NCI-H2227 (cell line): Measurements from ENCODE around the gene TANGO6.
"Not testable (repeated sequence)": the region's sequence is repeated elsewhere in the genome, so short reads cannot be mapped to it uniquely, and the experiment has no call there.

Experiments used
- DNase-seq: peaks from one replicate; lab custom pipeline; 2025; ENCODE audit not compliant: unreplicated experiment; lab: John Stamatoyannopoulos, UW

TANGO6 gene

DNA sequence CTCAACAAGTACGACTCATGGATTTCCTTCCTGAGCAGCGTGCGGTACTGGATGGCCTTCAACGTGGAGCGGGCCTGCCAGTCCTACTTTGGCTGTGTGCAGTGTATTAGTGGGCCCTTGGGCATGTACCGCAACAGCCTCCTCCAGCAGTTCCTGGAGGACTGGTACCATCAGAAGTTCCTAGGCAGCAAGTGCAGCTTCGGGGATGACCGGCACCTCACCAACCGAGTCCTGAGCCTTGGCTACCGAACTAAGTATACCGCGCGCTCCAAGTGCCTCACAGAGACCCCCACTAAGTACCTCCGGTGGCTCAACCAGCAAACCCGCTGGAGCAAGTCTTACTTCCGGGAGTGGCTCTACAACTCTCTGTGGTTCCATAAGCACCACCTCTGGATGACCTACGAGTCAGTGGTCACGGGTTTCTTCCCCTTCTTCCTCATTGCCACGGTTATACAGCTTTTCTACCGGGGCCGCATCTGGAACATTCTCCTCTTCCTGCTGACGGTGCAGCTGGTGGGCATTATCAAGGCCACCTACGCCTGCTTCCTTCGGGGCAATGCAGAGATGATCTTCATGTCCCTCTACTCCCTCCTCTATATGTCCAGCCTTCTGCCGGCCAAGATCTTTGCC lies 271.1 kb downstream of the TANGO6 start:
- no peak for DNase-seq

DNA sequence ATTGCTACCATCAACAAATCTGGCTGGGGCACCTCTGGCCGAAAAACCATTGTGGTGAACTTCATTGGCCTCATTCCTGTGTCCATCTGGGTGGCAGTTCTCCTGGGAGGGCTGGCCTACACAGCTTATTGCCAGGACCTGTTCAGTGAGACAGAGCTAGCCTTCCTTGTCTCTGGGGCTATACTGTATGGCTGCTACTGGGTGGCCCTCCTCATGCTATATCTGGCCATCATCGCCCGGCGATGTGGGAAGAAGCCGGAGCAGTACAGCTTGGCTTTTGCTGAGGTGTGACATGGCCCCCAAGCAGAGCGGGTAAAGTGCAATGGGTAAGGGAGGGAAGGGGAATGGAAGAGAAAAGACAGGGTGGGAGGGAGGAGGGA lies 271.6 kb downstream of the TANGO6 start:
- no peak for DNase-seq

DNA sequence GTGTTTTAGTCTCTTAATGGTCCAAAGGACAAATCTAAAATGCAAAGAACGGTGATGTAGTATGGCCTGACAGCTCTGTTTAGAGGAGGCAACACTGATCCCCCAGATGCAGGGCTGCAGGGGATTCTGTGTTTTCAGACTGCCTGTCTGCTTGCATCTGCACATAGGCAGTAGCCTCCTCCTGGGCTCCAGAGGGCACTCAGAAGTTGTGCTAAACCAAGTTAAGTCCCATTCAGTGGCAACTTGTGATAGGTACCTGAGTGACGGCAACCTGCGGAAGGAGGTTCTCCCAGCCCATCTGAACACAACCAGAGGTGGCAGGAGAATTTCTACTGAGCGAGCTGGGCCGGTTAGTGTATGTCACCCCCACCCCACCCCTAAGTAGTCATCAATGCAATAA lies 272.0 kb downstream of the TANGO6 start:
- no peak for DNase-seq

DNA sequence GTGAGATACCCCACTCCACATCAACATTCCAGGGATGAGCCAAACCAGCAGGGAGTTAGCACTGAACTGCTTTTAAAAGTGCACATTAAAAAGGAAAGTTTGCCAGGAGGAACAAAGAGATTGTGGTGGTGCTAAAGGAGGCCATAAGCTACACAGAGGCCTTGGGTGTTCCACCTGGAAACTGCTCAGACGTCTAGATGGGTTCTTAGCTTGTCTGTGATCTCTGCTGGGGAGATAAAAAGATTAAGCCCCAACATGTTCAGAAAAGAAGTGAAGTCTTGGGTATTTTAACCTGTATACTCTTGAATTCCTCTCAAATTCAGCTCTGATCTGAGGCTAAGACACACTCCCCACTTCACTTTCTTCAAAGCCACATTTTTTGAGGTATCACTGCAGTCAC lies 272.5 kb downstream of the TANGO6 start:
- no peak for DNase-seq

DNA sequence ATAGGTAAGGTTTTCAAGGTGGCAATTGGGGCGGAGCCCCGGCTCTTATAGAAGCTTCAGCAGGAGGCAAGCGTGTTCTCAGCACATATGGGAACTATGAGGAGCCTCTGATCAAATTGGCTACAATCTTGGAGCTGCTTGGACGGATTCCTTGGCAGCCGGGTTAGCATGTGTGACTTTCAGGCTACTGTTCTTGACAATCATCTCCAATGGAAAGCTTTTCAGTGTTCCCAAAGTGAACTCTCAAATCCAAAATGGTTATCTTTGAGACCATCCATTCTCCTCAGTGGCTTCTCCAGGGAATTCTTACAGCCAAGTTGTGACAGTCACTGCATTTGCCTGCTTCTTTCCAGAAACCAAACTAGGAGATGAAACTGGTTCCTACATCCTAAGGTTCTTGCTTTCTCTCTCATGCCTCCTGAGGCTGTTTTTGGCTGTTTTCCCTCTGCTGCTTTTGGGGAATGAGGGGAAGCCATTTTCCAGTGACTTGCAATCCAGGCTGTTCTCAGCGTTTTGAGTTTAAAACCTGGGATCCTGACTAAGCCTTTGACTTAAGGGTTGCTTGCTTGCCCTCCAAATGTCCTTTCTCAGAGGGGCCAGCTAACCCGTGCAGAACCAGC lies 273.0 kb downstream of the TANGO6 start:
- no peak for DNase-seq

DNA sequence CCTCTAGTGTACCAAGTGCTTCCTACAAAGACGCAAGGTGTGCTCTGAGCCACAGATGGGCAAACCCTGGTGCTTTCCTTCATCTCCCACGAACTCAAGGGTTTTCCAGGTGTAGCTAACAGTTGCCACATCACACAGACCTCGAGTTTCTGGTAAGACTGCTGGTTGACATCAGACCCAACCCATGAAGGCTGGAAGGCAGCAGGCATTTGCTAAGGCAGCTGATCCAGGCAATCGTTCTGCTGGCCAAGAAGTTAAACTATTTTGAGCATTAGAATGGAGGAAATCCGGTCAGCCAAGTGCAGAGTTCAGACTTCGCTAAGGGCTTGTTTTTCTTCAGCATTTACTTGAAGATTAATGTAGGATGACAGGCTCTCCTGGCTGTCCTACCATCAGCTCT lies 273.6 kb downstream of the TANGO6 start:
- DNase-seq, result no peak

DNA sequence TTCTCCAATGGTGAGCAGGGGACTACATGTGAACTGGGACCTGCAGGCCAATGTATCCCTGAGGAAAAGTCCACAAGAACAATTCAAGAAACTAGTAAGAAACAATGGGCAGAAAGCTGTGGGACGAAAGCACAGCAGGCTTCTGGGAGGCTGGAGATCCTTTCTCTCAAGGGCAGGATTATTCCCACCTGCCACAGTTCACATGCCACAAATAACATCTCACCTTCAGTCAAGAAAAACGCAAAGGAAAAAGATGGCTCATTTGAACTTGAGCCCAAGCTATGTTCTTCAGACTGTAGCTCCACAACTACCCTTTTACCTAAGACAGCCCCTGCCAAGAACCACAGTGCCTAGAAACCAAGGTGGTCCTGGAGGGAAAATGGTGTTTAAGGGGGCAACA lies 275.1 kb downstream of the TANGO6 start:
- DNase-seq, result no peak

DNA sequence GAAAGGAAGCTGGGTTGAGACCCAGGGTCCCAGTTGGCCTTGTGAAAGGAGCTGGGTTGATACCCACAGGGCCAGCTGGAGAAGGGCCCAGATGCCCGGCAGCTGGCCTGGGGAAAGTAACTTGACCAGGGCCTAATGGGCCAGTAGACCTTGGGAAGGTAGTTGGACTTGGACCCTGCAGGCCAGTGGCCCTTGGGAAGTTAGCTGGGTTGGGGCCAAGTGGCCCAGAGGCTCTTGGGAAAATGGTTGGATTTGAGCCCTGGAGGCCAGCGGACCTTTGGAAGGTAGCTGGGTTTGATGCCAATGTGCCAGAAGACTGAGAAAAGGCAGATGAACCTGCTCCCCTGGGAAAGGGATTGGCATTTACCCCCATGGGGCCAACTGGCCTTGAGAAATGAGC lies 275.7 kb downstream of the TANGO6 start:
- DNase-seq, result no peak

DNA sequence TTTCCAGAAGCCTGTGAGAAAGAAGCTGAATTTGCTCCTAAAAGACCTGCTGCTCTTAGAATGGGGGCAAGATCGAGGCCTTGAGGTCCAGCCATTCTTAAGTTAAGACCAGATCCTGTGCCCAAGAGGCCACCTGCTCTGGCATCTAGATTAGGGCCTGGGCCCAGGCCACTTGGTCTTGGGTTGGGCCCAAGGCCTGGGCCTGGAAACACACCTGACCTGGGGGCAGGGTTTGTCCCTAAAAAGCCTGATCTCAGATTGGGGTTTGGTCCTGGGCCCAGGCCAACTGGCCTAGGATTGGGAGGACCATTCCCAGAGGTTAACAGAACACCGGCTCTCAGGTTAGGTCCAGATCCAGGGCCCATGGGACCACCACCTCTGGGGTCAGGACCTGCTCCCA lies 276.2 kb downstream of the TANGO6 start:
- no peak for DNase-seq

DNA sequence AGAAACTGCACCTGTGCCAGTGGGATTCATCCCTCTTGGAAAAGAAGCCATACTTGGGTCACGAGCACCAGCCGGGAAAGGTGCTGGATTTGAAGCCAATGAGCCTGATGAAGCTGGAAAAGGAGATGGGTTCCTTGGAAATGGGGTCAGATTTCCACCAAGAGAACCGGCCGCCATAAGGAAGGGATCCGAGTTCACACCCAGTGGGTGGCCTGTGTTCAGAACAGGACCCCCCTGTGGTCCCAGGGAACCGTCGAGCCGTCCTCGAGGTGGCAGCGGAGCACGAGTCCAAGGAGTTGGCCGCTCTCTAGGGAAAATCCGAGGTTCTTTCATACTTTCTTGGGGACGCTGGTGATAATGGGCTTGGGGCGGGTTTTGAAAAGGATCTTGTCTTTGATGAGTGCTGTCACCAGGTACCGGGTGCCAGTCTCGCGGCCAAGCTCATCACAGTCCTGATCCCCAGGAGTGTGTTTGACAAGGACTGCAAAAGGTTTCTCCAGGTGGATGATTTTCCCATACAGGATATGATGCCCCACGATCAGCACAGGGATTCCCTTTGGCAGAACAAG lies 276.8 kb downstream of the TANGO6 start:
- DNase-seq, result no peak

DNA sequence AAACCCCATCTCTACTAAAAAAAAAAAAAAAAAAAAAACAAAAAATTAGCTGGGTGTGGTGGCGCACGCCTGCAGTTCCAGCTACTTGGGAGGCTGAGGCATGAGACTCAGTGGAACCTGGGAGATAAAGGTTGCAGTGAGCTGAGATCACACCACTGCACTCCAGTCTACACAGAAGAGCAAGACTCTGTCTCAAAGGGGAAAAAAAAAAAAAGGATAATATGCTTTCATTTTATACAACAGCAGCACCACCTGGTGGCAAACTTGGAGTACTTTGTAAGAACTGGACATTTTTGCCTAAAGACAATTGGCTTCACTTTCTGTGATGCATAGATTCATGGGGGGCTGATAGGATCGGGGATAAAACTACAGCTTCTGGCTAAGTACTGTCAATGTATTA lies 280.6 kb downstream of the TANGO6 start:
- peak; percentile 78 for DNase-seq

DNA sequence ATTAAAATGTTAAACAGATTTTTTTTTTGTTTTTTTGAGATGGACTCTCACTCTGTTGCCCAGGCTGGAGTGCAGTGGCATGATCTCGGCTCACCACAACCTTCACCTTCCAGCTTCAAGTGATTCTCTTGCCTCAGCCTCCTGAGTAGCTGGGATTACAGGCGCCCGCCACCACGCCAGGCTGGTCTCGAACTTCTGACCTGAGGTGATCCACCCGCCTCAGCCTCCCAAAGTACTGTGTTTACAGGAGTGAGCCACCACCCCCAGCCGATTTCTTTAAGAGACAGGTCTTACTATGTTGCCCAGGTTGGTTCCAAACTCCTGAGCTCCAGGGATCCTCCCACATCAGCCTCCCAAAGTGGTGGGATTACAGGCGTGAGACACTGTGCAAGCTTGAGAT lies 281.1 kb downstream of the TANGO6 start:
- DNase-seq, result not testable (repeated sequence)

DNA sequence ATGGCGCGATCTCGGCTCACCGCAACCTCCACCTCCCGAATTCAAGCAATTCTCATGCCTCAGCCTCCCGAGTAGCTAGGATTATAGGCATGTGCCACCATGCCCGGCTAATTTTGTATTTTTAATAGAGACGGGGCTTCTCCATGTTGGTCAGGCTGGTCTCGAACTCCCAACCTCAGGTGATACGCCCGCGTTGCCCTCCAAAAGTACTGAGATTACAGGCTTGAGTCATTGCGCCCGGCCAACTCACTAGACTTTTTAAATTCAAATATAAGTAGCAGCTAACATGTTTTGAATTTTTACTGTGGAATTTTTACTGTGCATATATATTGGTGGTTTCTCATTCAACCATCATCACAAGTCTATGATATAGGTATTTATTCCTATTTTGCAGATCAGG lies 281.6 kb downstream of the TANGO6 start:
- not testable (repeated sequence) for DNase-seq

DNA sequence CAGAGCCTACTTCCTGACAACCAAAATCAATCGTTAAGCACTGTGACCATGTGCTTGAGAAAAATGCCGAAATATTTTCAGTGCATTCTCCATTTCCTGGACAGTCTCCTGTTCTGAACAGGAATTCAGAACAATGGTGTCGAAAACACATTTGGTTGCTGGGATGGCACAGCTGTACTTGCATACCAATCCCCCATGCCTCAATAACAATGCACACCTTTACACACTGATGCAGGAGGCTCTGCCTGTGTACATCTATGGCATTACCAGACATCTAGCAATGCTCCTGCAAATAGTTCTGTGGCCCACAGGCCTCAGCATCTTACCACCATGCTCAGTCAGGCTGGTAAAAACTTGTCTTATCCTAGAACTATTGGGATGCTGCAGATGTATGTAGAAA lies 282.9 kb downstream of the TANGO6 start:
- DNase-seq, result no peak

DNA sequence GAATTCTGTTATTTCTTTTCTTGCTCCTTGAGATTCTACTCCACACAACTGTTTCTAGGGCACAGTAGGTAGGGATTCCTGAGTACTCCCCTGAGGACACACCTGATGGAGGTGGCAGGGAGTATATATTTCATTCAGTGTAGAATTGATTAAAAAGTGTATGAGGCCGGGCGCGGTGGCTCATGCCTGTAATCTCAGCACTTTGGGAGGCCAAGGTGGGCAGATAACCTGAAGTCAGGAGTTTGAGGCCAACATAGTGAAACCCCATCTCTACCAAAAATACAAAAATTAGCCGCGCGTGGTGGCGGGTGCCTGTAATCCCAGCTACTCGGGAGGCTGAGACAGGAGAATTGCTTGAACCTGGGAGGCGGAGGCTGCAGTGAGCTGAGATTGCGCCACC lies 283.5 kb downstream of the TANGO6 start:
- DNase-seq, result not testable (repeated sequence)

DNA sequence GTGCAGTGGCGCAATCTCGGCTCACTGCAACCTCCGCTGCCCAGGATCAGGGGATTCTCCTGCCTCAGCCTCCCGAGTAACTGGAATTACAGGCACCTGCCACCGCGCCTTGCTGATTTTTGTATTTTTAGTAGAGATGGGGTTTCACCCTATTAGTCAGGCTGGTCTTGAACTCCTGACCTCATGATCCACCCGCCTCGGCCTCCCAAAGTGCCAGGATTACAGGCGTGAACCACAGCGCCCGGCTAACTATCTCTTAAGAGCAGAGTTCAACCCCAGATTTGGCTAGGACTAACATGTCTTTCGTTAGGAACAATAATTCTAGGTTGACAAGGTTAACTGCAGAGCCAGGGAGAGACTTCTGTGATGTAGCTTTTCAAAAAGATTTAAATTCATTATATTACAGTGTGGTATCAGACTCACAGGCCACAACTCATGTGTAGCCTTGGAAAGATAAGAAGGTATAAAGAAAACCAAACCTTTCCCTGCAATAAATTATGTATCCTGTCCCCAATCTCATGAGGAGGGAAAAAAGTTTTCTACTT lies 284.7 kb downstream of the TANGO6 start:
- DNase-seq, result no peak

DNA sequence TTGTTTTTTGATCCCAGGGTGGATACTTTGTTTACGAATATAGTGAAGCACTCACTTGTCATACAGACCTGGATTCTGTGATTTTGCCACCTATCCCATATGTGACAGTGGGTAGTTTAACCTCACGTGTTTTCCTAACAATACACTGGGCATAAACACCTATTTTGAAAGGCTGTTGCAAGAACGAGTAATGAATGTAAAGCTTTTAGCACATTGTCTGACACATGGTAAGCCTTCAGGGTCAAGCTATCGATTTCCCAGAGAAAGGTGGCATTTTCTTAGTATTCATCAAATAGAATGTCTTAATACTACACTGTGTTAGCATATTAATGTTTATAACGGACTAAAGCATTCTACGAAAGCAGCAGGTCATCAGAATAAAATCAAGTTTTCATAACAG lies 287.1 kb downstream of the TANGO6 start:
- DNase-seq, result no peak

DNA sequence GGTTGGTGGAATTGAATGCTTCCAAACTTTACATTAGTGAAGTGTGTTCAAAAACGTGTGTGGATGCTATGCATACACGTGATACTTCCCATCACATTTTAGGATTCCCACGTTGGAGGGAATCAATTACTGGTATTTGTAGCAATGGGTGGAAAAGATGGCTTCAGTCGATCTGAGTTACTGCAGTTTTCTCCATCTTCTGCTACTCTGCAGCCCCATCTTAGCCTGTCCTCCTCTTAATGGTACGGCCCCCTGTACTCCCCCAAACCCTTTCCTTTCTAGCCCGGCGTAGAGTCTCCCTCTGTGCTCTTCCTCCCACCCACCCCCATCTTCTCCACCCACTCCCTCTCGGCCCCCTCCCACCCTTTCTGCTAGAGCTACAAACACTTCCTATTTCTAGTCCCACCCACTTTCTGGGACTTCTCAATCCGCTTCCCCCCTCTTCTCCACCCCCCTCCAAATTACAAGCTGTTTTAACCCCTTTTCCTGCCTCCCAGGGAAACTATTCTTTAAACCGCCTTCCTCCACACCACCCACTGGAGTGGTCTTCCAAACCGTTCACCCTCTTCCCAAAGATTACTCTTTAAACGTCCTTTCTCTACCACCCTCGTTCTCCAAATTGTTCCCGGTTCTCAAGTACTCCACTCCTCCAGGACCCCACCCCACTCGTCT lies 288.0 kb downstream of the TANGO6 start:
- DNase-seq, result peak; percentile 54

DNA sequence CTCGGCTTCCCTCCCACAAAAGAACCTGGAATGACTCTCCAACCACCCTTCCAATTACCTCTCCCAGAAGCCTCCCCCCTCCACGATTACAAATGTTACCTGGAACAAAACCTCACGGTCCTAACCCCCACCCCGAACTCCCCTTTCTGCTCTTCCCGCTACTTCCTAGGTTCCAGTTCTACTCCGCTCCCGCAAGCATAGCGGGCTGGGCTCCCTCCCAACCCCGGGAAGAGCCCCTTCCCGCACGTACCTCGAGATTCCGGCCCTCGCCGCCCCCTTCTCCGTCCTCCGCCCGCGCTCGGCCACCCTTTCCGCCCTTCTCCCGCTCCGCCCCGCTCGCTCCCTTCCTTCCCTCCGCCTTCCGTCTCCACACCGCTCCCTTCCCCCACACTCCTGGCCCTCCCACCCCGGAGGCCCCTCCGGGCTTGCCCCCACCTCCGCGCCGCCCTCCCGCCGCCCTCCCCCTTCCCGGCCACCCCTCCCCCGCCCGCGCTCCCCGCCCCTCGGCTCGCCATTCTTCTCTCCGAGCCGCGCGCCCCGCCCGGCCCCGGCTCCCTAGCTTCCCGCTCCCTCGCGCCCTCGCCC lies 288.6 kb downstream of the TANGO6 start:
- DNase-seq, result peak; percentile 86

DNA sequence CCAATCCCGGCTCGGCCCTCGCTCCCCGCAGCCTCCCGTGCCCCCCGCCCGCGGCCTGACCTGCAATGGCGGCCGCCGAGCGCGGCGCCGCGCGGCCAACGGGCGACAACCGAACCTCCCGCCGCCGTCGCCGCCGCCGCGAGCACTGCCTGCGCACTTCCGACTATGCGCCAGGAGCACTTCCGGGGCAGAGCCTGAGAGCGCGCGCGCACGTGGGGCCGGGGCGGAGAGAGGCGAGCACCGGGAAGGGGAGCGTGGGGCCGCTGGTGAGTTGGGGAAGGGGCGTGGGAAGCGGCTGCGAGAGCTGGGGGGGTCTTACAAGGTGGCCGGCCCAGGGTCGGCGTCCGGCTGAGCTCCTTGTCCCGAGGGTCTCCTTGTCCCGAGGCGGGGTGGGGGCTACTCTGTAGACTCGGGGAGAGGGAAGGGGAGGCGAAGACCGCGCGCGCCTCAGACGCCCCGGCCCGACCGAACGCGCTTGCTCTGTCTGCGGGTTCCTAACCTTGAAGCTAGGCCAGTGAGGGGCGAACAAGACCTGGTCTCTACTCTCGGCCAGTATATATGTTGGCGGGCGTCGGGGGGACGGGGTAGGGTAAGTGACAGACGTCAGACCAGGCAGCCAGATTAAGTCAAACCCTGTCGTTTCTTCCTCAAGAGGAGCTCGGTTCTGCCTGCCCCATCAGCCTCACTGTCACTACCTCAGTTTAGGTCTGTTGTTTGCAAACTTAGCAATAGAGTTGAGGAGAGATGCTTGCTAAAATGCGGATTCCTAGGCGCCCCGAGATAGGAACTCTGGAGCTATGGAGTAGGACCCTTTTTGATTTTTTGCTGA lies 289.3 kb downstream of the TANGO6 start, which contains the start of the genes CHTF8 and UTP4:
TSS of gene CHTF8 (minus strand) at position 165 of the 829 bp plus-strand sequence. CDS start 11,130 bp downstream, outside the sequence.
TSS of gene UTP4 (plus strand) at position 226 of the 829 bp plus-strand sequence. CDS start 811 bp downstream, outside the sequence.
- DNase-seq, result peak; percentile 86
